Measurements from ENCODE around the gene TRMT61A. TPM values are rescaled to one million over a fixed set of nuclear protein-coding genes. Genes with fewer than 3 reads are reported as not detected.

TRMT61A gene
- total RNA-seq, 4 donors from 2014 or later: 14.9 to 24.4 (median 21.3) TPM

GRCh38 chr14:103549361-103550311 is 20.6 kb downstream of the TRMT61A start:
- DNase-seq: peak in 1 of 2 donors; percentile 41
- no peaks in the 10 kb centered on the region for H3K36me3 ChIP-seq
- 82 to 88% methylated on average over 24 of the region's 30 CpGs for WGBS, 2 donors
- H3K4me3 ChIP-seq (replicated peaks in 1 of 3): peak overlapping the region in 1 of 3 donors; percentile 0
- intact Hi-C loops (cut with DNase I): no loop called here
- H3K4me1 ChIP-seq: peaks cover 54 to 85% of the 10 kb centered on the region in 2 donors
- no peaks in the 10 kb centered on the region for H3K27me3 ChIP-seq
- TF ChIP-seq CTCF (IDR thresholded peaks at IDR 0.05) (no peak), POLR2A (IDR thresholded peaks at IDR 0.05) (peak in 1 of 2 donors; percentile 14)
- H3K9me3 ChIP-seq: no peaks in the 10 kb centered on the region
- H3K27ac ChIP-seq: peak overlapping the region; percentile 95 to 99 (median 97)

- H3K4me3 ChIP-seq (replicated peaks in 1 of 3): peak overlapping the region in 1 of 3 donors; percentile 13
- peak; percentile 94 to 97 for DNase-seq
- H3K4me1 ChIP-seq: peaks cover 58 to 92% of the 10 kb centered on the region in 2 donors
- no peaks in the 10 kb centered on the region for H3K36me3 ChIP-seq
- H3K9me3 ChIP-seq: no peaks in the 10 kb centered on the region
- 9 to 20% methylated on average over 7 to 20 of the region's 22 CpGs for WGBS, 2 donors
- TF ChIP-seq CTCF (IDR thresholded peaks at IDR 0.05) (peak in 2 of 6 experiments; percentile 5 to 10), POLR2A (IDR thresholded peaks at IDR 0.05) (peak in 1 of 2 donors; percentile 62)
- no peaks in the 10 kb centered on the region for H3K27me3 ChIP-seq
- H3K27ac ChIP-seq: peak overlapping the region; percentile 95 to 99 (median 97)
- intact Hi-C loops (cut with DNase I): no loop called here
Measured at GRCh38 chr14:103550451-103551337, 21.7 kb downstream of the TRMT61A start.

- WGBS, 2 donors: 32 to 35% methylated on average over 13 to 15 of the region's 17 CpGs
- H3K36me3 ChIP-seq: no peaks in the 10 kb centered on the region
- no peaks in the 10 kb centered on the region for H3K9me3 ChIP-seq
- H3K27ac ChIP-seq: peak overlapping the region; percentile 95 to 99 (median 97)
- TF ChIP-seq CTCF (IDR thresholded peaks at IDR 0.05) (no peak), POLR2A (IDR thresholded peaks at IDR 0.05) (peak; percentile 41 to 43)
- peak overlapping the region in 1 of 3 donors; percentile 13 for H3K4me3 ChIP-seq (replicated peaks in 1 of 3)
- H3K27me3 ChIP-seq: no peaks in the 10 kb centered on the region
- intact Hi-C loops (cut with DNase I): no loop called here
- peaks cover 58 to 89% of the 10 kb centered on the region in 2 donors for H3K4me1 ChIP-seq
- DNase-seq: peak; percentile 94 to 95
Measured at GRCh38 chr14:103551338-103551762, 22.4 kb downstream of the TRMT61A start.

- DNase-seq: peak; percentile 94
- H3K27me3 ChIP-seq: no peaks in the 10 kb centered on the region
- intact Hi-C loops (cut with DNase I): no loop called here
- H3K4me1 ChIP-seq: peaks cover 58 to 84% of the 10 kb centered on the region in 2 donors
- WGBS, 2 donors: 34 to 40% methylated on average over 13 to 15 of the region's 18 CpGs
- H3K4me3 ChIP-seq (replicated peaks in 1 of 3): peak overlapping the region in 1 of 3 donors; percentile 13
- TF ChIP-seq POLR2A (IDR thresholded peaks at IDR 0.05) (peak; percentile 59 to 64), CTCF (IDR thresholded peaks at IDR 0.05) (no peak)
- H3K27ac ChIP-seq: peak overlapping the region; percentile 95 to 99 (median 97)
- no peaks in the 10 kb centered on the region for H3K9me3 ChIP-seq
- no peaks in the 10 kb centered on the region for H3K36me3 ChIP-seq
Measured at GRCh38 chr14:103552011-103552845, 23.2 kb downstream of the TRMT61A start.

Measured in thyroid gland (tissue), 4 donors.